GM21367 (cell line): Measurements from ENCODE around the gene ALKAL2.

Source experiments
- ATAC-seq: cut with Tn5 transposase; IDR thresholded peaks from one replicate; pipeline ENCODE4 v1.9.1; 2021; ENCODE audit not compliant: unreplicated experiment

The ALKAL2 gene

GRCh38 chr2:248724-249123 lies 39.2 kb downstream of the ALKAL2 start:
- ATAC-seq, result no peak

GRCh38 chr2:246489-247144 lies 41.3 kb downstream of the ALKAL2 start:
- ATAC-seq, result no peak

GRCh38 chr2:244547-244946 lies 43.3 kb downstream of the ALKAL2 start:
- no peak for ATAC-seq

GRCh38 chr2:238869-239268 lies 49.0 kb downstream of the ALKAL2 start:
- ATAC-seq, result no peak

- no peak for ATAC-seq
Observed at GRCh38 chr2:238431-238830, 49.5 kb downstream of the ALKAL2 start.

- no peak for ATAC-seq
Observed at GRCh38 chr2:237878-238277, 50.0 kb downstream of the ALKAL2 start.

- no peak for ATAC-seq
Observed at GRCh38 chr2:236993-237539, 50.8 kb downstream of the ALKAL2 start.

GRCh38 chr2:234421-234820 lies 53.5 kb downstream of the ALKAL2 start:
- ATAC-seq, result no peak

- no peak for ATAC-seq
Observed at GRCh38 chr2:233030-233429, 54.9 kb downstream of the ALKAL2 start.

- no peak for ATAC-seq
Observed at GRCh38 chr2:231521-232185, 56.2 kb downstream of the ALKAL2 start.
